Thyroid gland (tissue), 4 donors: ENCODE measurements around the gene COASY. TPM values are rescaled to one million over a fixed set of nuclear protein-coding genes. Genes with fewer than 3 reads are reported as not detected.

Experiments used
- DNase-seq, 2 donors: peaks; one replicate each; pipeline ENCODE4 v3.0.0-alpha.2; 2019
- H3K27ac ChIP-seq, 3 donors: fragments of 200-600 bp; sonication (generic); 1 replicate in 2 of 3; 2 replicates in 1 of 3; pipeline ENCODE4 v1.5.1; 2016 to 2019; ENCODE audit warnings: mild to moderate bottlenecking in 1 of 3, moderate library complexity in 1 of 3
- H3K27me3 ChIP-seq: fragments of 200-600 bp; sonication (generic); one replicate; pipeline ENCODE4 v1.5.1; 2019
- H3K36me3 ChIP-seq, 2 donors: fragments of 200-600 bp; sonication (generic); one replicate each; pipeline ENCODE4 v1.5.1; 2016 to 2019
- H3K4me1 ChIP-seq, 2 donors: fragments of 200-600 bp; sonication (generic); one replicate each; pipeline ENCODE4 v1.5.1; 2017 to 2019
- H3K4me3 ChIP-seq, 3 donors: fragments of 200-600 bp; sonication (generic); replicated peaks in 1 of 3; 1 replicate in 2 of 3; 2 replicates in 1 of 3; pipeline ENCODE4 v1.5.1; 2016; ENCODE audit warnings: mild to moderate bottlenecking in 1 of 3
- H3K9me3 ChIP-seq: fragments of 200-600 bp; sonication (generic); one replicate; pipeline ENCODE4 v1.5.1; 2017
- CTCF ChIP-seq, 6 experiments: fragments of 200-600 bp in 3 of 6; fragments of 450-650 bp in 3 of 6; sonication (generic) in 3 of 6; IDR thresholded peaks; one replicate each; pipeline ENCODE4 v1.5.1; 2016 to 2019; ENCODE audit warnings: antibody characterized with exemption in 6 of 6, mild to moderate bottlenecking in 2 of 6, inconsistent platforms in 1 of 6, moderate library complexity in 1 of 6
- POLR2A ChIP-seq, 2 donors: fragments of 450-650 bp; IDR thresholded peaks; one replicate each; pipeline ENCODE4 v1.6.1; 2017; ENCODE audit warnings: antibody characterized with exemption in 2 of 2, mild to moderate bottlenecking in 2 of 2, moderate library complexity in 1 of 2
- WGBS, 2 donors: methylation state at CpG; one replicate each; pipeline ENCODE4 v1.1.5; 2017; 5-methylcytosine and 5-hydroxymethylcytosine counted together
- intact Hi-C: fragments of 100-400 bp; cut with DNase I; formaldehyde crosslinking; loops from one replicate; pipeline ENCODE4 v1.15.1; 2023
- total RNA-seq, 4 donors: library from RNA; depleted of rRNA; stranded (reverse); fragments of >200 nt; gene quantifications; one replicate each; pipeline ENCODE4 v1.2.3, GENCODE V29; 2016

Gene COASY
- total RNA-seq = 10 to 100 TPM; 32.7 to 60.9 (median 48.7) TPM

DNA sequence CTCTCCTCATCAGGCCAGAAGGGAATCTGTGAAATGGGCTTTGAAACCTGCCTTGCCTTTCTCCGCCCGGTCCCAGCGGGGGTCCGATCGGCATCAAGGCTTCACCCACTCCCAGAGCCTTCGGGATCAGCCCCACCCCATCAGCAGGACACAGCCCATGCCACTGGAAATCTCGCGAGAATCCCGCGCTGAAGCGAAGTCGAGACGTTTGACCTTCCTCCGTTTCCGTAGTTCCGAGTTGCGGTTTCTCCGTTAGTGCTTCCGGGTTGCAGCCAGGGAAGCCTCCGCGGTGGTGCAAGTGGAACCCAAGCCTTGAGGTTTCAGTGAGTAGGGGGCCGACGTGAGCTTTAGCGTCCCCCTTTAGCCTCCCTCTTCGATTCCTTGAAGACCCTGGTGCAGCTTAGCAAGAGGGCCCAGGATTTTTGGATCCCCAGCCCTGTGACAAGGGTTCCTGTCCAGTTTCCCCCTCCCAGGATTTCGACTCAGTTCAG lies at the start of gene COASY:
COASY (plus strand) TSS at position 252 of the 491 bp plus-strand sequence. CDS start 475 bp downstream, outside the sequence.
- Histone ChIP-seq H3K36me3 (peaks cover 16 to 17% of the 10 kb centered on the region in 2 donors), H3K27ac (peak within 1 kb of the TSS; percentile 66 to 74 (median 69)), H3K9me3 (no peaks in the 10 kb centered on the region), H3K4me3 (peak within 1 kb of the TSS; percentile 78 to 88 (median 82)), H3K27me3 (no peaks in the 10 kb centered on the region), H3K4me1 (peaks cover 32 to 34% of the 10 kb centered on the region in 2 donors)
- WGBS, 2 donors = 1% methylated on average over 24 to 25 of the region's 26 CpGs
- TF ChIP-seq POLR2A (IDR thresholded peaks at IDR 0.05) = peak in 1 of 2 donors; percentile 64
- peak in 1 of 6 experiments; percentile 16 for TF ChIP-seq CTCF (IDR thresholded peaks at IDR 0.05)
- intact Hi-C loops = no loop called here
- DNase-seq = peak; percentile 95

GRCh38 chr17:42512246-42512645 lies 49.7 kb upstream of the COASY start:
- H3K9me3 ChIP-seq = no peaks in the 10 kb centered on the region
- intact Hi-C loops = no loop called here

DNA sequence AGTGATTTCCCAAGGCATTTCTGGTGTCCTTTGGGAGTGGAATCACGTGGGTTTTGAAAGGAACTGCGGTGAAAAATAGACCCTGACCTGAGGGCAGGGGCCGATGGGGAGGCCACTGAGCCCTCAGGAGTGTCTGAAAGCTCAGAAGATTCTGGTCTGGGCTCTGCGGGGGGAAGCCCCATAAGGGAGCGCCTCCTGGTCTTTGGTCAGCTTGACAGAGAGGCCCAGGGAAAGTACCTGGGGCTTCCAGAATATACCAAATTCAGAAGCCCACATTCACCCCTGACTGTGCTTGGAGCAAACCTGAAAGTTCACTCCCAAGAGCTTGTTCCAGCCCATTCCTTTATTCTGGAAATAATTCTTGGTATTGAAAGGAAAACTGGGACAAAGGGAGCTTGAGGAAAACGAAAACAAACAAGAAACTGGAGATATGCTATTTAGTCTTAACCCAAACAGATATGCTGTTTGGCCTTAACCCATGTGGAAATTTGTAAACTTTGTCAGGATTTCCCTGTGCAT lies 49.2 kb upstream of the COASY start:
- H3K27ac ChIP-seq = peak overlapping the region; percentile 45 to 76 (median 56)
- TF ChIP-seq POLR2A (IDR thresholded peaks at IDR 0.05) = no peak
- no peak for TF ChIP-seq CTCF (IDR thresholded peaks at IDR 0.05)
- peaks cover 11 to 13% of the 10 kb centered on the region in 2 donors for H3K36me3 ChIP-seq
- H3K4me3 ChIP-seq = no peak overlapping the region
- H3K9me3 ChIP-seq = no peaks in the 10 kb centered on the region
- 75 to 82% methylated on average over 6 of the region's 6 CpGs for WGBS, 2 donors
- H3K27me3 ChIP-seq = no peaks in the 10 kb centered on the region
- DNase-seq = no peak
- intact Hi-C loops = no loop called here
- H3K4me1 ChIP-seq = peaks cover 10 to 58% of the 10 kb centered on the region in 2 donors

More at GRCh38 chr17:42512246-42512645, 49.7 kb upstream of the COASY start:
- WGBS, 2 donors = 81 to 82% methylated on average over 9 of the region's 9 CpGs
- no peak for TF ChIP-seq CTCF (IDR thresholded peaks at IDR 0.05)
- TF ChIP-seq POLR2A (IDR thresholded peaks at IDR 0.05) = no peak
- H3K27me3 ChIP-seq = no peaks in the 10 kb centered on the region
- peak overlapping the region; percentile 45 to 76 (median 56) for H3K27ac ChIP-seq
- no peak for DNase-seq
- no peak overlapping the region for H3K4me3 ChIP-seq
- peaks cover 10 to 58% of the 10 kb centered on the region in 2 donors for H3K4me1 ChIP-seq
- H3K36me3 ChIP-seq = peaks cover 13 to 15% of the 10 kb centered on the region in 2 donors

DNA sequence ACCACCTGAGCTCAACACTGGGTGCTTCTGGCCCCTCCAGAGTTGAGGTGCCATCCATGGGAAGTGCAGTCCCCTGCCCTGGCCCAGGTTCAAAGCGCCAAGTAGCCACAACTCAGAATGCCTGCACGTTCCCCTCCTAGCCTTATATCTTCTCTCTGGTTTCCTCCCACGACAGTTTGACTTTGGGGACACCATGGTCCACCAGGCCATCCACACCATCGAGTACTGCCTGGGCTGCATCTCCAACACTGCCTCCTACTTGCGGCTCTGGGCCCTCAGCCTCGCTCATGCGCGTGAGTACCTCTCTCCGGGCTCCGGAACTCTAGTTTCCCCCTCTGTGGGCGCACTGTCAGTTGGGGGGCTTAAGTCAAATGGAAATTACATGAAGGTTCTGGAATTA lies 48.3 kb upstream of the COASY start:
- intact Hi-C loops = no loop called here
- Histone ChIP-seq H3K36me3 (peaks cover 9 to 13% of the 10 kb centered on the region in 2 donors), H3K27ac (peak overlapping the region; percentile 45 to 76 (median 56)), H3K27me3 (no peaks in the 10 kb centered on the region), H3K4me1 (peaks cover 12 to 59% of the 10 kb centered on the region in 2 donors), H3K4me3 (no peak overlapping the region), H3K9me3 (no peaks in the 10 kb centered on the region)
- WGBS, 2 donors = 94 to 99% methylated on average over 10 to 11 of the region's 11 CpGs
- DNase-seq = no peak
- TF ChIP-seq POLR2A (IDR thresholded peaks at IDR 0.05) (no peak), CTCF (IDR thresholded peaks at IDR 0.05) (no peak)

DNA sequence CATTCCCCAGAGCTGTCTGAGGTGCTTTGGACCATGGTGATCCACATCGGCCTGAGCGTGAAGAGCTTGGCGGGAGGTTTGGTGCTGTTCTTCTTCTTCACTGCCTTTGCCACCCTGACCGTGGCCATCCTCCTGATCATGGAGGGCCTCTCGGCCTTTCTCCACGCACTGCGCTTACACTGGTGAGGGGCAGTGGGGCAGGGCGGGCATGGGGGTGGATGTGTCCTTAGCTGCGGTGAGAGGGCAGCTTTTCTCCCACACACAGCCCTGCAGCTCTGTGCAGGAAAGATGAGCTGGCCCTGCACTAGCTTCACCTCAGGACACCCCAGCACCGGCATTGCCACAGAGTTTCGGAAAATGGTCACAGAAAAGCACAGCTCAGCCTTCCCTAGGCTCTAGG lies 47.7 kb upstream of the COASY start:
- DNase-seq = no peak
- TF ChIP-seq CTCF (IDR thresholded peaks at IDR 0.05) = no peak
- TF ChIP-seq POLR2A (IDR thresholded peaks at IDR 0.05) = no peak
- H3K36me3 ChIP-seq = peaks cover 9 to 13% of the 10 kb centered on the region in 2 donors
- intact Hi-C loops = no loop called here
- no peak overlapping the region for H3K4me3 ChIP-seq
- 92 to 97% methylated on average over 9 to 10 of the region's 11 CpGs for WGBS, 2 donors
- H3K27ac ChIP-seq = peak overlapping the region in 2 of 3 donors; percentile 56 to 76
- H3K27me3 ChIP-seq = no peaks in the 10 kb centered on the region
- no peaks in the 10 kb centered on the region for H3K9me3 ChIP-seq
- peaks cover 13 to 59% of the 10 kb centered on the region in 2 donors for H3K4me1 ChIP-seq
